ENCODE measurements around the gene SLC8A3.

SLC8A3 gene

GRCh38 chr14:70032447-70032846 is 156.3 kb downstream of the SLC8A3 start:
- Histone ChIP-seq H3K36me3 (no peaks in the 10 kb centered on the region), H3K4me3 (ENCODE audit: low read depth in 1 of 2, low read length in 1 of 2) (no peak overlapping the region), H3K4me1 (ENCODE audit: control insufficient read depth in 1 of 2, insufficient read depth in 1 of 2, low read depth in 1 of 2, low read length in 1 of 2) (no peaks in the 10 kb centered on the region), H3K27ac (no peak overlapping the region), H3K27me3 (no peaks in the 10 kb centered on the region), H3K9me3 (no peaks in the 10 kb centered on the region)
- no peak for TF ChIP-seq CTCF (IDR thresholded peaks at IDR 0.05)

- no peaks in the 10 kb centered on the region for H3K36me3 ChIP-seq
- H3K4me1 ChIP-seq (ENCODE audit: control insufficient read depth in 1 of 2, insufficient read depth in 1 of 2, low read depth in 1 of 2, low read length in 1 of 2), result no peaks in the 10 kb centered on the region
- no peak overlapping the region for H3K4me3 ChIP-seq (ENCODE audit: low read depth in 1 of 2, low read length in 1 of 2)
- H3K27ac ChIP-seq, result no peak overlapping the region
- no peaks in the 10 kb centered on the region for H3K9me3 ChIP-seq
- no peak for TF ChIP-seq CTCF (IDR thresholded peaks at IDR 0.05)
- no peaks in the 10 kb centered on the region for H3K27me3 ChIP-seq
These were observed 156.7 kb downstream of the SLC8A3 start for GRCh38 chr14:70032016-70032415.

GRCh38 chr14:70029296-70030132 is 159.2 kb downstream of the SLC8A3 start:
- Histone ChIP-seq H3K27ac (no peak overlapping the region), H3K9me3 (no peaks in the 10 kb centered on the region), H3K4me3 (ENCODE audit: low read depth in 1 of 2, low read length in 1 of 2) (no peak overlapping the region), H3K36me3 (no peaks in the 10 kb centered on the region), H3K4me1 (ENCODE audit: control insufficient read depth in 1 of 2, insufficient read depth in 1 of 2, low read depth in 1 of 2, low read length in 1 of 2) (no peaks in the 10 kb centered on the region), H3K27me3 (no peaks in the 10 kb centered on the region)
- no peak for TF ChIP-seq CTCF (IDR thresholded peaks at IDR 0.05)

- Histone ChIP-seq H3K4me1 (ENCODE audit: control insufficient read depth in 1 of 2, insufficient read depth in 1 of 2, low read depth in 1 of 2, low read length in 1 of 2) (no peaks in the 10 kb centered on the region), H3K9me3 (no peaks in the 10 kb centered on the region), H3K27me3 (no peaks in the 10 kb centered on the region), H3K4me3 (ENCODE audit: low read depth in 1 of 2, low read length in 1 of 2) (no peak overlapping the region), H3K36me3 (no peaks in the 10 kb centered on the region), H3K27ac (no peak overlapping the region)
- peak; percentile 20 for TF ChIP-seq CTCF (IDR thresholded peaks at IDR 0.05)
These were observed 160.8 kb downstream of the SLC8A3 start for GRCh38 chr14:70027785-70028428.

- H3K27me3 ChIP-seq, result peaks cover 6% of the 10 kb centered on the region
- no peak for TF ChIP-seq CTCF (IDR thresholded peaks at IDR 0.05)
- H3K4me3 ChIP-seq (ENCODE audit: low read depth in 1 of 2, low read length in 1 of 2), result no peak overlapping the region
- no peaks in the 10 kb centered on the region for H3K36me3 ChIP-seq
- H3K27ac ChIP-seq, result no peak overlapping the region
- no peaks in the 10 kb centered on the region for H3K9me3 ChIP-seq
- no peaks in the 10 kb centered on the region for H3K4me1 ChIP-seq (ENCODE audit: control insufficient read depth in 1 of 2, insufficient read depth in 1 of 2, low read depth in 1 of 2, low read length in 1 of 2)
These were observed 164.9 kb downstream of the SLC8A3 start for GRCh38 chr14:70023871-70024270.

Measured in neutrophil (primary cell).